K562 (cell line): Measurements from ENCODE around the gene CNTRL. TPM values are rescaled to one million over a fixed set of nuclear protein-coding genes. Genes with fewer than 3 reads are reported as not detected.

Experiments
- BCOR ChIP-seq: fragments of 450-650 bp; IDR thresholded peaks from 2 replicates; pipeline ENCODE4 v1.6.1; 2016
- CHD1 ChIP-seq: fragments of 200-600 bp; sonication (generic); IDR thresholded peaks from one replicate; pipeline ENCODE4 v1.6.1; 2012; ENCODE audit warnings: mild to moderate bottlenecking, moderate library complexity, low read length, inconsistent platforms
- ERF ChIP-seq: fragments of 450-650 bp; formaldehyde crosslinking; IDR thresholded peaks from 2 replicates; pipeline ENCODE4 v1.4.0; 2020; ENCODE audit warnings: mild to moderate bottlenecking, mixed read lengths
- HNRNPL ChIP-seq: fragments of 200-400 bp; formaldehyde crosslinking; IDR thresholded peaks from 2 replicates; pipeline ENCODE4 v1.6.1; 2017; ENCODE audit warnings: low read depth, mild to moderate bottlenecking, low read length
- ILF3 ChIP-seq: fragments of 450-650 bp; IDR thresholded peaks from 2 replicates; pipeline ENCODE4 v1.6.1; 2018; ENCODE audit warnings: antibody characterized with exemption, mild to moderate bottlenecking, moderate library complexity, borderline replicate concordance
- KDM1A ChIP-seq, 2 experiments: fragments of 450-650 bp; IDR thresholded peaks; 2 replicates each; pipeline ENCODE4 v1.6.1; 2016; ENCODE audit warnings: mild to moderate bottlenecking in 2 of 2
- KLF6 ChIP-seq: fragments of 250-450 bp; sonication (Bioruptor Pico); IDR thresholded peaks from 2 replicates; pipeline ENCODE4 v1.4.0; 2020; ENCODE audit warnings: mild to moderate bottlenecking, moderate library complexity, borderline replicate concordance
- MAFF ChIP-seq: IDR thresholded peaks from 2 replicates; pipeline ENCODE4 v1.6.1; 2012; ENCODE audit warnings: low read length, improper control_type of control experiment
- MTA2 ChIP-seq: fragments of 450-650 bp; IDR thresholded peaks from 2 replicates; pipeline ENCODE4 v1.6.1; 2016; ENCODE audit warnings: low read depth
- RAD21 ChIP-seq, 2 experiments: fragments of 250-450 bp in 1 of 2; fragments of 450-650 bp in 1 of 2; sonication (Bioruptor Pico) in 1 of 2; formaldehyde crosslinking in 1 of 2; IDR thresholded peaks in 1 of 2; conservative IDR thresholded peaks in 1 of 2; 2 replicates each; pipeline versions ENCODE4 v1.4.0 to v1.8.0; 2020 to 2022; ENCODE audit warnings: mild to moderate bottlenecking in 2 of 2, moderate library complexity in 1 of 2
- TARDBP ChIP-seq: fragments of 450-650 bp; IDR thresholded peaks from 2 replicates; pipeline ENCODE4 v1.6.1; 2016
- ZNF232 ChIP-seq: sonication (generic); formaldehyde crosslinking; IDR thresholded peaks from 2 replicates; pipeline ENCODE4 v1.8.0; 2022; ENCODE audit warnings: mild to moderate bottlenecking, missing genetic modification reagents
- ZNF263 ChIP-seq: sonication (generic); formaldehyde crosslinking; IDR thresholded peaks from 2 replicates; pipeline ENCODE4 v1.8.0; 2022; ENCODE audit warnings: mild to moderate bottlenecking, missing genetic modification reagents, borderline replicate concordance
- ZNF696 ChIP-seq: fragments of 250-450 bp; sonication (Bioruptor Pico); conservative IDR thresholded peaks from 2 replicates; pipeline ENCODE4 v1.4.0; 2020; ENCODE audit warnings: mild to moderate bottlenecking, moderate library complexity
- polyA plus RNA-seq, 8 experiments: library from polyadenylated mRNA; depleted of rRNA in 4 of 8; stranded (reverse) in 5 of 8; unstranded in 3 of 8; fragments of >200 nt; fragmentation: Nextera tagmentation in 2 of 8; fragmentation: Illumina TruSeq in 1 of 8; extraction: Ambion mirVana in 2 of 8; extraction: Trizol in 1 of 8; gene quantifications; 2 replicates each; pipeline versions ENCODE4 v1.2.1 to v1.2.3, GENCODE V29; 2011 to 2014; ENCODE audit warnings: inconsistent platforms in 1 of 8, missing spikeins in 1 of 8
- total RNA-seq, 7 experiments: library from RNA; depleted of rRNA in 6 of 7; stranded (reverse); fragments of >200 nt in 6 of 7; fragmentation: Illumina TruSeq in 2 of 7; extraction: Trizol in 2 of 7; gene quantifications; 2 replicates each; pipeline versions ENCODE4 v1.2.1 to v1.2.3, GENCODE V29; 2011 to 2021; ENCODE audit warnings: low replicate concordance in 1 of 7
- TF ChIP-seq, protein P1 (sequence below): fragments of 250-450 bp; sonication (Bioruptor Pico); IDR thresholded peaks from 2 replicates; pipeline ENCODE4 v1.5.1; 2021; ENCODE audit warnings: mild to moderate bottlenecking
- TF ChIP-seq, protein P2 (sequence below): fragments of 150-350 bp; conservative IDR thresholded peaks from 2 replicates; pipeline ENCODE4 v1.6.1; 2014; ENCODE audit warnings: low read length
- TF ChIP-seq, protein P3 (sequence below), 2 experiments: fragments of 200-800 bp in 1 of 2; sonication (Bioruptor generic) in 1 of 2; sonication (generic) in 1 of 2; formaldehyde crosslinking in 1 of 2; IDR thresholded peaks in 1 of 2; conservative IDR thresholded peaks in 1 of 2; 2 replicates each; pipeline versions ENCODE4 v1.5.0 to v1.6.1; 2016 to 2020; ENCODE audit warnings: missing compliant biosample characterization in 1 of 2, missing genetic modification characterization in 1 of 2, missing genetic modification reagents in 1 of 2

Gene CNTRL
- total and polyA plus RNA-seq, 9 of the 15 experiments (the other 6 are each of a cell fraction or from before 2014, with no cell fraction given) = 9.2 to 28.9 (median 20.5) TPM

DNA sequence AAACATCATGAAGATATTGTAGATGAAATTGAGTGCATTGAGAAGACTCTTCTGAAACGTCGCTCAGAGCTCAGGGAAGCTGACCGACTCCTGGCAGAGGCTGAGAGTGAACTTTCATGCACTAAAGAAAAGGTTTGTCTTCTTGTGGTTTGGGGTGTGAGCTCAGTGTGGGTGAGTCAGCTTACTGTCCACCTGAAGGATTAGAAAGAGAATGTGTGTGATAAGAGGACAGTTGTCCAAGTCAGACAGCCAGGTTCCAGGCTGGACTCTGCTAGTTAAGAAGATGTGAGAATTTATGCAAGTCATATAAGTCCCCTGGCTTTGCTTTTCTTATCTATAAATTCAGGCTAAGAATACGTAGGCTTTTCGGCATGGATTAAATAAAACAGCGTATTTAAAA, 80.0 kb downstream of the CNTRL start (continued):
- TF ChIP-seq, protein P1, sequence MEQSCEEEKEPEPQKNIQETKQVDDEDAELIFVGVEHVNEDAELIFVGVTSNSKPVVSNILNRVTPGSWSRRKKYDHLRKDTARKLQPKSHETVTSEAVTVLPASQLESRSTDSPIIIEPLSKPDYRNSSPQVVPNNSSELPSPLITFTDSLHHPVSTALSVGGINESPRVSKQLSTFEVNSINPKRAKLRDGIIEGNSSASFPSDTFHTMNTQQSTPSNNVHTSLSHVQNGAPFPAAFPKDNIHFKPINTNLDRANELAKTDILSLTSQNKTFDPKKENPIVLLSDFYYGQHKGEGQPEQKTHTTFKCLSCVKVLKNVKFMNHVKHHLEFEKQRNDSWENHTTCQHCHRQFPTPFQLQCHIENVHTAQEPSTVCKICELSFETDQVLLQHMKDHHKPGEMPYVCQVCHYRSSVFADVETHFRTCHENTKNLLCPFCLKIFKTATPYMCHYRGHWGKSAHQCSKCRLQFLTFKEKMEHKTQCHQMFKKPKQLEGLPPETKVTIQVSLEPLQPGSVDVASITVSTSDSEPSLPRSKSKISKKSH (CRISPR knock-in tag) = no peak
- TF ChIP-seq ZNF232 (CRISPR knock-in tag) (no peak), TARDBP (no peak), BCOR (no peak), ILF3 (no peak), ZNF696 (CRISPR knock-in tag) (no peak), RAD21 (CRISPR knock-in tag; conservative IDR thresholded peaks at IDR 0.05 in 1 of 2, IDR thresholded peaks at IDR 0.05 in 1 of 2) (no peak), MTA2 (peak; percentile 72), HNRNPL (no peak), MAFF (peak; percentile 85), KDM1A (IDR thresholded peaks at IDR 0.05) (peak; percentile 93 to 96), KLF6 (CRISPR knock-in tag) (no peak), ERF (CRISPR knock-in tag) (no peak), CHD1 (no peak), ZNF263 (CRISPR knock-in tag) (no peak)
- TF ChIP-seq, protein P2, sequence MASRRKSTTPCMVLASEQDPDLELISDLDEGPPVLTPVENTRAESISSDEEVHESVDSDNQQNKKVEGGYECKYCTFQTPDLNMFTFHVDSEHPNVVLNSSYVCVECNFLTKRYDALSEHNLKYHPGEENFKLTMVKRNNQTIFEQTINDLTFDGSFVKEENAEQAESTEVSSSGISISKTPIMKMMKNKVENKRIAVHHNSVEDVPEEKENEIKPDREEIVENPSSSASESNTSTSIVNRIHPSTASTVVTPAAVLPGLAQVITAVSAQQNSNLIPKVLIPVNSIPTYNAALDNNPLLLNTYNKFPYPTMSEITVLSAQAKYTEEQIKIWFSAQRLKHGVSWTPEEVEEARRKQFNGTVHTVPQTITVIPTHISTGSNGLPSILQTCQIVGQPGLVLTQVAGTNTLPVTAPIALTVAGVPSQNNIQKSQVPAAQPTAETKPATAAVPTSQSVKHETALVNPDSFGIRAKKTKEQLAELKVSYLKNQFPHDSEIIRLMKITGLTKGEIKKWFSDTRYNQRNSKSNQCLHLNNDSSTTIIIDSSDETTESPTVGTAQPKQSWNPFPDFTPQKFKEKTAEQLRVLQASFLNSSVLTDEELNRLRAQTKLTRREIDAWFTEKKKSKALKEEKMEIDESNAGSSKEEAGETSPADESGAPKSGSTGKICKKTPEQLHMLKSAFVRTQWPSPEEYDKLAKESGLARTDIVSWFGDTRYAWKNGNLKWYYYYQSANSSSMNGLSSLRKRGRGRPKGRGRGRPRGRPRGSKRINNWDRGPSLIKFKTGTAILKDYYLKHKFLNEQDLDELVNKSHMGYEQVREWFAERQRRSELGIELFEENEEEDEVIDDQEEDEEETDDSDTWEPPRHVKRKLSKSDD = no peak
- TF ChIP-seq, protein P3, sequence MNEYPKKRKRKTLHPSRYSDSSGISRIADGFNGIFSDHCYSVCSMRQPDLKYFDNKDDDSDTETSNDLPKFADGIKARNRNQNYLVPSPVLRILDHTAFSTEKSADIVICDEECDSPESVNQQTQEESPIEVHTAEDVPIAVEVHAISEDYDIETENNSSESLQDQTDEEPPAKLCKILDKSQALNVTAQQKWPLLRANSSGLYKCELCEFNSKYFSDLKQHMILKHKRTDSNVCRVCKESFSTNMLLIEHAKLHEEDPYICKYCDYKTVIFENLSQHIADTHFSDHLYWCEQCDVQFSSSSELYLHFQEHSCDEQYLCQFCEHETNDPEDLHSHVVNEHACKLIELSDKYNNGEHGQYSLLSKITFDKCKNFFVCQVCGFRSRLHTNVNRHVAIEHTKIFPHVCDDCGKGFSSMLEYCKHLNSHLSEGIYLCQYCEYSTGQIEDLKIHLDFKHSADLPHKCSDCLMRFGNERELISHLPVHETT (CRISPR knock-in tag; conservative IDR thresholded peaks at IDR 0.05 in 1 of 2, IDR thresholded peaks at IDR 0.05 in 1 of 2) = peak in 1 of 2 experiments; percentile 41; a peak in 1 of 4 replicates
